Measurements from ENCODE around the gene LMAN2. TPM values are rescaled to one million over a fixed set of nuclear protein-coding genes. Genes with fewer than 3 reads are reported as not detected.

LMAN2 gene
- total RNA-seq, 1 experiment from 2014 or later = 128 TPM

GRCh38 chr5:177354711-177355110, 3.2 kb upstream of the LMAN2 start:
- H3K9me2 ChIP-seq (ENCODE audit: insufficient read depth) = no peaks in the 10 kb centered on the region
- H4K20me1 ChIP-seq (ENCODE audit: insufficient read depth) = no peaks in the 10 kb centered on the region
- H3K79me2 ChIP-seq (ENCODE audit: insufficient read depth, low read length) = peaks cover 17% of the 10 kb centered on the region
- H2AFZ ChIP-seq (ENCODE audit: low read depth, low read length, poor library complexity, severe bottlenecking) = no peak overlapping the region
- no peak for ATAC-seq
- H3K36me3 ChIP-seq (ENCODE audit: control insufficient read depth in 1 of 2, insufficient read depth in 2 of 2, low read length in 2 of 2) = peaks cover 0 to 4% of the 10 kb centered on the region in 2 experiments; a peak in 1 of 4 replicates
- peaks cover 13 to 22% of the 10 kb centered on the region in 2 experiments for H3K4me1 ChIP-seq (ENCODE audit: control insufficient read depth in 1 of 2, insufficient read depth in 2 of 2, low read length in 2 of 2)
- intact Hi-C loops (cut with micrococcal nuclease) = no loop called here
- H3K27ac ChIP-seq (ENCODE audit: low read depth, low read length) = no peak overlapping the region
- no peak for TF ChIP-seq MAX (IDR thresholded peaks at IDR 0.05)
- TF ChIP-seq EZH2phosphoT487 (IDR thresholded peaks at IDR 0.05; ENCODE audit: borderline replicate concordance) = no peak
- TF ChIP-seq EZH2 (IDR thresholded peaks at IDR 0.05) = no peak
- TF ChIP-seq POLR2A (IDR thresholded peaks at IDR 0.05; ENCODE audit: borderline replicate concordance, extremely low read depth, insufficient read depth, insufficient read length) = no peak
- TF ChIP-seq ZFX (IDR thresholded peaks at IDR 0.05) = no peak
- TF ChIP-seq SIN3A (IDR thresholded peaks at IDR 0.05; ENCODE audit: low read depth) = no peak
- TF ChIP-seq JUND (IDR thresholded peaks at IDR 0.05) = no peak
- no peak for TF ChIP-seq REST (IDR thresholded peaks at IDR 0.05; ENCODE audit: low read depth)
- no peak for TF ChIP-seq EGR1 (IDR thresholded peaks at IDR 0.05; ENCODE audit: low read depth)
- no peak for TF ChIP-seq POLR2AphosphoS5 (IDR thresholded peaks at IDR 0.05; ENCODE audit: low read depth, low read length)
- TF ChIP-seq CEBPB (IDR thresholded peaks at IDR 0.05; ENCODE audit: low read depth) = no peak
- no peak for TF ChIP-seq RAD21 (IDR thresholded peaks at IDR 0.05; ENCODE audit: low read depth)
- no peak for TF ChIP-seq ELF1 (IDR thresholded peaks at IDR 0.05; ENCODE audit: borderline replicate concordance, low read depth)
- no peak for TF ChIP-seq ATF3 (IDR thresholded peaks at IDR 0.05)
- TF ChIP-seq FOSL1 (IDR thresholded peaks at IDR 0.05; ENCODE audit: low read depth) = no peak
- no peak for TF ChIP-seq YY1 (IDR thresholded peaks at IDR 0.05; ENCODE audit: extremely low read depth, insufficient replicate concordance, low read depth, low read length)
- no peak for TF ChIP-seq ZBTB33 (IDR thresholded peaks at IDR 0.05; ENCODE audit: extremely low read depth, insufficient replicate concordance, low read length)
- no peak for TF ChIP-seq CTCF (IDR thresholded peaks at IDR 0.05 in 2 of 3, conservative IDR thresholded peaks at IDR 0.05 in 1 of 3; ENCODE audit: borderline replicate concordance in 1 of 3, insufficient read depth in 1 of 3, low read depth in 2 of 3, low read length in 2 of 3)
- TF ChIP-seq CBX3 (IDR thresholded peaks at IDR 0.05; ENCODE audit: low read depth) = no peak
- no peak for TF ChIP-seq SRF (IDR thresholded peaks at IDR 0.05; ENCODE audit: low read depth)
- H3K4me2 ChIP-seq (ENCODE audit: low read length) = no peak overlapping the region
- no peak overlapping the region for H3K9ac ChIP-seq (ENCODE audit: low read length)
- CTCF ChIA-PET = interaction anchor here (3.2 kb wide), 1 partner anchor 15 kb away, joined by 15 read pairs; no protein-coding TSS in a partner anchor
- DNase-seq (ENCODE audit: low read depth, low spot score) = no peak
- RAD21 ChIA-PET (ENCODE audit: low non-redundant PET in 1 of 2, low total read pairs in 2 of 2, uncharacterized antibody in 2 of 2, unreplicated experiment in 2 of 2) = no interaction called here
- H3K4me3 ChIP-seq (replicated peaks in 1 of 2; ENCODE audit: low read depth in 1 of 2, low read length in 2 of 2) = no peak overlapping the region
- POLR2A ChIA-PET = no interaction called here
- peaks cover 0 to 4% of the 10 kb centered on the region in 2 experiments; a peak in 1 of 4 replicates for H3K9me3 ChIP-seq (ENCODE audit: control insufficient read depth in 1 of 2, insufficient read depth in 1 of 2, low read depth in 1 of 2, low read length in 2 of 2)
- BruUV-seq (replicated peaks) = no TSS peak
- no peaks in the 10 kb centered on the region for H3K27me3 ChIP-seq (ENCODE audit: insufficient read depth, low read length)
